CD4-positive, alpha-beta T cell treated with Interleukin-1 beta for 1 hour (primary cell): ENCODE results near the gene IFIT1B.
"Not testable (repeated sequence)": the region's sequence is repeated elsewhere in the genome, so short reads cannot be mapped to it uniquely, and the experiment has no call there.

ENCODE experiments used
- DNase-seq, 2 donors: peaks; one replicate each; pipeline ENCODE4 v3.0.0-alpha.2; 2020 to 2022

Gene IFIT1B, protein sequence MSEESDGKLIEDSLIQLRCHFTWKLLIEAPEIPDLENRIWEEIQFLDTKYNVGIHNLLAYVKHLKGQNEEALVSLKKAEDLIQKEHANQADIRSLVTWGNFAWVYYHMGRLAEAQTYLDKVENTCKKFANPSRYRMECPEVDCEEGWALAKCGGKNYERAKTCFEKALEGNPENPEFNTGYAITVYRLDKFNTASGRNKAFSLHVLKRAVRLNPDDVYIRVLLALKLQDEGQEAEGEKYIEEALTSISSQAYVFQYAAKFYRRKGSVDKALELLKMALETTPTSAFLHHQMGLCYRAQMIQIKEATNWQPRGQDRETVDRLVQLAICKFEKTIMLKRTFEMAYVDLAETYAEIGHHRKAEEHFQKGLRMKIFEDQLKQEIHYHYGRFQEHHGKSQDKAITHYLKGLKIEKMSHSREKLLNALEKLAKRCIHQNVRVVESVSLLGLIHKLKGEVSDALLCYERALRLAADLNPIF

DNA sequence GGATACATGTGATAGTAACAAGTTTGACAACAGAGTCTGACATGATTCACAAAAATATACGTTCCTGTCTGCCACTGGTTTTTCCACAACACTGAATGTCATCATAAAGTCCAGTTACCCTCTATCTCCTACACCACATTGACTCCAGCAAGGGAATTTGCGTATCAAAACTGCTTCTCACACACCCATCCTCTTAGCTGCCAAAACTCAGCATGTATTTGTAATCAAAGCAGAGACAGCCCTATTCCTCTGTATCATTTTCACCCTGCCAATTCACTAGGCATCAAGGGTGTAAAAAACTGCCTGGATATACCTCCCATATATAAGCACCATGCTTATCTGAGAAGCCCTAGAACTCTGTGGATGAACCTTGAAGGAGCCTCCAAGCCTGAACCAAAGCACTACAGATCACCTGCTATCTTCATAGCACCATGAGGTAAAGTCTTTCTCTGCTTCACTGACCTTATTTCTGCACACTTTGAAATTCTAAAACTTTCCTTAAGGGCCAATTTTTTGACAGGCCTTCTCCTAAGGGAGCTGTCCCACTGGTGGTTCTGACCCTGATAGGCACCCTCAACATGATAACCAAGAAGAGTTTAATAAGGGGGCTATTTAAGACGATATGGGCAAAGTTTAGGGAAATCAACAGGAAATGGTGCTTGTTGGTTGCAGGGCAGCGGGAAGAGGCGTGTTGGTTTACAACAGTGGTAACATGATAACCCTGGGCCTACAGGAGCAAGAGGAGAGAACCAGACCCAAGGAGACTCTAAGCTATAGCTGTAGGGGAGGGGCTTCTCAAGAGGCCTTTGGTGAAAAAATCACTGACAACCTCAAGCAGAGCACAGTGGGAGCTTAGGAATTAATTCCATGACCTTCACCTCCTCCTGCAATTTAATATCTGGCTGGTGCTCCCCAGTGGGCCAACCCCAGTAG, at the start of gene IFIT1B:
TSS of gene IFIT1B (plus strand) at position 352 of the 933 bp plus-strand sequence. CDS start at position 432, 80 bp downstream.
- DNase-seq = no peak

DNA sequence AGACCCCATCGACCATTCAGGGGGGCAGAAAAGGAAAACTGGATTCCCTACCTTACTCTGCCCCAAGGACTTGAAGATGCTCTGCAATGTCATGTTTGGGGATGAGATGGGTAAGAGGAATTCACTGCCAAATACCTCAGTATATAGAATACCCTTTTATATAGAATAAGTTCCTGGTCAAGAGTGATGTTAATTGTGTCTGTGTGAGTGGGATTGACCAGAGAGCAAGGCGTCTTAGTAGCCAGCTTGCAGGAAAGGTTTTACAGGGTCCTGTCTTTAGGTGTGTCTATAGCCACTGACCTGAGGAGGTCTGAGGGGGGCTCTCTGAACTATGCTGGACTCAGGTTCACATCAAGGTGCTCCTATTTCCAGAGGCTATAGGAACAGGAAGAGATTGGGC, 48.7 kb upstream of the IFIT1B start:
- no peak for DNase-seq

DNA sequence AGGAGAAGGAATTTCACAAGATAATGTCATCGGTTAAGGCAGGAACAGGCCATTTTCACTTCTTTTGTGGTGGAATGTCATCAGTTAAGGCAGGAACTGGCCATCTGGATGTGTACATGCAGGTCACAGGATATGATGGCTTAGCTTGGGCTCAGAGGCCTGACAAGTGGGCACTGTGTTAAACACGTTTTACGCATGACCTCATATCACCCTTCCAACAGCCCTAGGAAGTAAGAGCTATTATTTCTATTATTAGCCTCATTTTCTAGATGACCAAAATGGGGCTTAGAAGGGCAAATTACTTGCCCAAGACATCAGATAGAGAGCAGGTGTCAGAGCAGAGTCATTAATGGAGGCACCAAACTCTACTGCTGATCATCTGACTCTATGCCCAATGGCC, 47.8 kb upstream of the IFIT1B start:
- not testable (repeated sequence) for DNase-seq

DNA sequence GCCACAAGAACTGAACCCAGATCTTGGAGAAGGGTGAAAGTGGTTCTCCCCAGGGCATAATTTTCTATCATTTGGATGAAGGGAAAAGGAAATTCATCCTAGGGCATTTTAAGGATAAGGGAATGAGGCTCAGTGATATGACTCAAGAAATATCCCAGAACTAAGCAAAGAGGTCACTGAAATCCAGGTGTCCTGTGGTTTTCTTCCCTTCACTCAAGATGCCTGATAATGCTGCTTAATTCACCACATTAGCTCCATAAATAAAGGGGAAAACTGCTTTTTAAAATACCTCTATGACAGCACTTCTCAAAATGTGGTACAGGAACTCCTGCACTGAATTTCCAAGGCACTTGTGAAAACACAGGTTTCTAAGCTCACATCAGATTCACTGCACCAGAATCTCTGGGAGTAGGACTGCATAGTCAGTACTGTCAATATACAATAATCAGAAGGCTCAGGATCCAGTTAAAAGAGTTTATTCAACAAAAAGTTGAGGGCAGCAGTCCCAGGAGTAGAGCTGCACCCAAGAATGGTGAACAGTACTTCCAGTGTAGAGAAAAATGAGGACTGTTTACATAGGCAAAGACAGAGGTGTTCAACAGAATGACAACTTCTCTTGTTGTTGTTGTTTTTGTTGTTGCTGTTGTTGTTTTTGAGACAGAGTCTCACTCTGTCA, 47.2 kb upstream of the IFIT1B start:
- DNase-seq = no peak

DNA sequence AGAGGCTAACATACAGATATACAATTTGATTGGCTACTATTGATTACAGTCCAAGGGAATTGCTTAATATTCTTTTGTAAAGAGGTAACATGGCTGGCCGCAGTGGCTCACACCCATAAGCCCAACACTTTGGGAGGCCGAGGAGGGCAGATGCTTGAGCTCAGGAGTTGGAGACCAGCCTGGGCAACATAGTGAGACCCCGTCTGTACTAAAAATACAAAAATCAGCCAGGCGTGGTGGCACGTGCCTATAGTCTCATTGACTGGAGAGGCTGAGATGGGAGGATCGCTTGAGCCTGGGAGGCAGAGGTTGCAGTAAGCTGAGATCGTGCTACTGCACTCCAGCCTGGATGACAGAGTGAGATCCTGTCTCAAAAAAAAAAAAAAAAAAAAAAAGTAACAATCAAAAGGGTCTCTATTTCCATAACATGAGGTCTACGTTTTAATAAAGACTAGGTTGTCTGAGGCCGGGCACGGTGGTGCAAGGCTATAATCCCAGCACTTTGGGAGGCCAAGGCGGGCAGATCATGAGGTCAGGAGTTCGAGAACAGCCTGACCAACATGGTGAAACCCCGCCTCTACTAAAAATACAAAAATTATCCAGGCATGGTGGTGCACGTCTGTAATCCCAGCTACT, 46.3 kb upstream of the IFIT1B start:
- not testable (repeated sequence) for DNase-seq

DNA sequence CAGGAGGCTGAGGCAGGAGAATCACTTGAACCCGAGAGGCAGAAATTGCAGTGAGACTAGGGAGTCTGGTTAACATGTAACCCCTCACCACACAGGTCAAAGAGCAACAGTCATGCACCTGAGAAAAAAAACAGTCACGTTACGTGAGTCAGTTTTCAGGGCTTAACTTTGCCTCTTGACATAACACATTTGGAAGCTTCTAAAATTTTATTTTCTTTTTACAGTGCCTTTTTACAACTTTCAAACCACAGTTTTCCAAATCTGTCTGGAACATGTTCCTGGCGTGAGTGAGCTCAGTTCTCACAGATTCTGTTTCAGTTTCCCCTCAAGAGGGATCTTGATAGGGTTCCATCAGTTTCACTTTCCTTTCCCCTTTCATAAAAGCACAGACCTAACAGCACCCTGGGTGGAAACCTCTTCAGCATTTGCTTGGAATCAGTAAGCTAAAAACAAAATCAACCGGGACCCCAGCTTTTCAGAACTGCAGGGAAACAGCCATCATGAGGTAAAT, 45.7 kb upstream of the IFIT1B start:
- peak; percentile 10 to 61 for DNase-seq

DNA sequence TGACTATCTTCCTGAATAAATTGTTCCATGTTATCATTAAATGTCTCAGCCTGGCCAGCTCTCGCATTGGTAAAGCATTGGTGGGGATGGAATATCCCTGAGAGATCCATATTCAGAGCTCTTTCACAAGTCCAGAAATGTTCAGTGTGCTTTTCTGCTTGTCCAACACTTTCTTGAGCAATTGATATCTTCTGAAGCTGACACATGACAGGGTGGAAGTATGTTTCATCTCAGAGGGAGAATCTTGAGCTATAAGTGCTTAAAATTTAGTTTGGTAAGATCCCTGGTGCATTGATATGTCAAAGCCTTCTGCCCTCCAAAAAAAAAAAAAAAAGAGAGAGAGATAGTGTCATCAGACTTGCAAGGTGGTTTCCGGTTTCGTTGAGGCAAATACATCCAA, 42.6 kb upstream of the IFIT1B start:
- DNase-seq = no peak

DNA sequence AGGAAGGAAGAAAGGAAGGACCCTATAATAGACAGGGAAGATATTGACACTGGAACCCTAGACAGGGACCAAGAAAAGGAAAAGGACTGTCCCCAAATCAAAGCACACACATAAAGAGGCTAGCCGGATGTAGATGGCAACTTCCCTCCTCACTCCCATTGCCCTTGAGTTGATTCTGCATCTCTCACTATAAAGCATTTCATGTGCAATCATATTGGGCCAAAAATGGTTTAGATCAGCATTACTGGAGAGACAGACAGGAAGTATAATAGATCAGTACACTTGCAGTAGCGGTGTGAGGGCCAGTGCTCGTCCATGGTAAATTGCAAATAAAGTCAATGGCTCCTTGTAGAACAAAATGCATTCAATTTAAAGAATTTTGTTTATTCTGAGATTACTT, 41.6 kb upstream of the IFIT1B start:
- DNase-seq = no peak

DNA sequence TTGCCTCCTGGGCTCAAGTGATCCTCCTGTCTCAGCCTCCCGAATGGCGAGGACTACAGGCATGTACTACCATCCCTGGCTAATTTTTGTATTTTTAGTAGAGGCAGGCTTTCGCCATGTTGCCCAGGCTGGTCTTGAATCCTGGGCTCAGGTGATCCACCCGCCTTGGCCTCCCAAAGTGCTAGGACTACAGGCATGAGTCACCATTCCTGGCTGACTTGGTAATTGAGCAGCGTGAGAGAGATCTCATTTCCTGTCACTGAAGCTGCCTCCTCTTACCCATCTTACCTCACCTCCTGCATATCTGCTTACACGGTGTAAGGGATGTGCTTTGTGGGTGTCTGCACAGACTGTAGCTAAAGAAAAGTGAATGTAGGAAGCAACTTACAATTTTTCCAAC, 40.4 kb upstream of the IFIT1B start:
- peak in 1 of 2 donors; percentile 30 for DNase-seq

DNA sequence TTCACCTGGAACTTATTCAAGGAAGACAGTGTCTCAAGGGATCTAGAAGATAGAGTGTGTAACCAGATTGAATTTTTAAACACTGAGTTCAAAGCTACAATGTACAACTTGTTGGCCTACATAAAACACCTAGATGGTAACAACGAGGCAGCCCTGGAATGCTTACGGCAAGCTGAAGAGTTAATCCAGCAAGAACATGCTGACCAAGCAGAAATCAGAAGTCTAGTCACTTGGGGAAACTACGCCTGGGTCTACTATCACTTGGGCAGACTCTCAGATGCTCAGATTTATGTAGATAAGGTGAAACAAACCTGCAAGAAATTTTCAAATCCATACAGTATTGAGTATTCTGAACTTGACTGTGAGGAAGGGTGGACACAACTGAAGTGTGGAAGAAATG, 39.1 kb upstream of the IFIT1B start:
- DNase-seq = no peak

DNA sequence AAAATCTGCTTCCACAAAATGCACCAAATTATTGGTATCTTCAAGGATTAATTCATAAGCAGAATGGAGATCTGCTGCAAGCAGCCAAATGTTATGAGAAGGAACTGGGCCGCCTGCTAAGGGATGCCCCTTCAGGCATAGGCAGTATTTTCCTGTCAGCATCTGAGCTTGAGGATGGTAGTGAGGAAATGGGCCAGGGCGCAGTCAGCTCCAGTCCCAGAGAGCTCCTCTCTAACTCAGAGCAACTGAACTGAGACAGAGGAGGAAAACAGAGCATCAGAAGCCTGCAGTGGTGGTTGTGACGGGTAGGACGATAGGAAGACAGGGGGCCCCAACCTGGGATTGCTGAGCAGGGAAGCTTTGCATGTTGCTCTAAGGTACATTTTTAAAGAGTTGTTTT, 38.0 kb upstream of the IFIT1B start:
- no peak for DNase-seq

DNA sequence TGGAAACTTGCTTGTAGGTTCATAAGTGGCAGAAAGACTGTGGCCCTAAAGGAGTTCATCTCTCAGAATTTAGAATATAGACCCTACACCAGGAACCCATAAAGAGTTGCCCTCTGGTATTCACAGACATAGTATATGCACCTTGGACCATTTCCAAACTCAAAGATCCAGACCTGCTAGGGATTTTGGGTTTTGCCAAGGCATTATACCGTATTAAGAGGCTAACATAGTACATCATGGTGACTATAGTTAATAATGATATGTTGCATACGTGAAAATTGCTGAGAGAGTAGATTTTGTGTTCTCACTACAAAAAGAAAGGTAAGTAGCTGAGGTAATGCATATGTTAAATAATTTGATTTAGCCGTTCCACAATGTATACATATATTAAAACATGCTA, 36.2 kb upstream of the IFIT1B start:
- DNase-seq = no peak

DNA sequence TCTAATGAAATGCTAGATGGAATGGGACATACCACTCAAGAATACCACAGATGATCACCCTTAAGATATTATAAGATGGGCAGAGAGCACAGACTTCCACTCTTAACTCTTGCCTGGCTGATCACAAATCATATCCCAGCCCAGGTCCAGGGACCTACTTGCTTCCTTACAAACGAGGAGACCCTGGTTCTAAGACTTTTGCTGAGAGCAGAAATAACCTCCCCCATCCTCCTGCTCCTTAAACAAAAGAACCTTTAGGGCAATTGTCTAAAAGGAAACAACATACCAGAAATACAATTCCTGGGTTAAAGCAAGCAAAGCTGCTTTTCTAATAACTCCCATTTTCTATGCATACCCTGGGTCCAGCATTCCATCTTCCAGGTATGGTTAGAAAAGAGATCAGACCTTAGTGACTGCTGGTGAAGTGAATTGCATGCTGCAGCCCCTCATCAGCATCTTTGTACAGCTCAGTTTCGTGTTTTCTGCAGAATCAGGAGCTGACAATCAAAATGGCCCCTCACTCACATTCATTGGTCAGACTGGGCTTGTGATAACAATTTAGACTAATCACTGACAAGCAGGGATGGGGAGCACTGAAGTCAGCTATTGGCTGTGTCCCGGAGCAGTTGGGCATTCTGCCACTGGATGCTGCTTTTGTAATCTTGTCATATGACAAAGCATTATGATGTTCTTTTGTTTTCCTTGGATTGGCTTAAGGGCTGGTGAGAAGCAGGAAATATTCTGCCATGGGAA, 35.5 kb upstream of the IFIT1B start:
- no peak for DNase-seq

DNA sequence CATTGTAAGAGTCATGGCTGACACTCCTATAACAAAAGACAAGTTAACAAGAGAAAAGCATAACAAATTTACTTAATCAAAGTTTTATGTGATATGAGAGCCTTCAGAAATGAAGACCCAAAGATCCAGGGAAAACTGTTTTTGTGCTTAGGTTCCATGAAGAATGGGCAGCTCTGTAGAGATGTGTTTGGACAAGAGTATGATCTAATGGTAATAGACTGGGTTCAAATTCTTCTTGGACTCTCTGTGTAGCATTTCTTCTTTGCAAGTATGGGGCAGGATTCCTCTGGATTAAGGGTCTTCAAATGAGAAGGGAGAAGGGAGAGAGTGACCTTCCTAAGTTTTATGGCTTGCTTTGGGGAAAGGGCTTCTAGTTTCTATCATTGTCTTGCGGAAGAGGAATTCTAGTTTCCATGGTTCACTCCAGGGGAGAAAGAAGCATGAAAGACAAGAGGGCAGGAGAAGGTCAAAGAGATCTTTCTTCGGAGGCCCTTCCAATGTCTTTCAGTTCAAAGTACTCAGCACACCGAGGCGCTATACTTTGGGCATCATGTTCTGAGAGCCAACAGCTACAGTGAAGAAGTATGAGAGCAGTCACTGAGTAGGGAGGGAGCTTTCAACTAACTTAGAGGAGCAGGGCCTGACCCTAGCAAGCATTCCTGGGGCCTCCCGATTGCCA, 34.6 kb upstream of the IFIT1B start:
- no peak for DNase-seq

DNA sequence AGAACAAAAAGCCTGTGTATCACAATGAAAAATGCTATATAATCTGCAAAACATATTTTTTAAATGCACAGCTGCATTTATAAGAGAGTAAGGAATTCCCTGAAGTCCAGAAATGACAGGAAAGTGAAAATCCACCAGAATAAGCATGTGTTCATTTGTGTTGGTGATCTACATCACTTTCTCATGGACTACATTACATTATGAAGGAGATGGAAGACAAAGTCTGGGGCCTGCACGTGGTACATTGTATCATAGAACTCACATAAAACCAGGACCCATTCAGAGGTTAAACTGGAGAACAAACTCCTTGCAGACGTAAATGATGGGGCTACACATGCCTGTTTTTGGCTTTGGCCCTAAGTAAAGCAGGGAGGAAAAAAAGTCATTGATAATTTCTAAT, 33.7 kb upstream of the IFIT1B start:
- no peak for DNase-seq

DNA sequence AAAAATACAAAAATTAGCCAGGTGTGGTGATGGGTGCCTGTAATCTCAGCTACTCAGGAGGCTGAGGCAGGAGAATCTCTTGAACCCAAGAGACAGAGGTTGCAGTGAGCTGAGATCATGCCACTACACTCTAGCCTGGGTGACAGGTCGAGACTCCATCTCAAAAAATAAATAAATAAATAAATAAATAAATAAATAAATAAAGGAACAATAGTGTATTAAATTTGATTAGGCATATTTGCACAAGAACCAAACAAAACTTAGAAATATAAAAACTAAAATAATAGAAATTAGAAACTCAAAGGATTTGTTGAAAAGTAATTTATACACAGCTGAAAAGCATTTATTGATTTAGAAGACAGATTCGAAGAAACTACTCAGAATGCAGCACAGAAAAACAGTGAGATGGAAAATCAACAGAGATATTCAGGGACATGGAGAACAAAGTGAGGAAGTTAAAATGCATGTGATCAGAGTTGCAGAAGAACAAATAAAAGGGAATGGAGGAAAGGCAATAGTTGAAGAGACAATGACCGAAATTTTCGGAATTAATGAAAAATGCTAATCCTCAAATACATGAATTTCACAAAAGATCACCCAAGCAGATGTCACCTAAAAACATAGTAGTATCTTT, 32.4 kb upstream of the IFIT1B start:
- no peak for DNase-seq

DNA sequence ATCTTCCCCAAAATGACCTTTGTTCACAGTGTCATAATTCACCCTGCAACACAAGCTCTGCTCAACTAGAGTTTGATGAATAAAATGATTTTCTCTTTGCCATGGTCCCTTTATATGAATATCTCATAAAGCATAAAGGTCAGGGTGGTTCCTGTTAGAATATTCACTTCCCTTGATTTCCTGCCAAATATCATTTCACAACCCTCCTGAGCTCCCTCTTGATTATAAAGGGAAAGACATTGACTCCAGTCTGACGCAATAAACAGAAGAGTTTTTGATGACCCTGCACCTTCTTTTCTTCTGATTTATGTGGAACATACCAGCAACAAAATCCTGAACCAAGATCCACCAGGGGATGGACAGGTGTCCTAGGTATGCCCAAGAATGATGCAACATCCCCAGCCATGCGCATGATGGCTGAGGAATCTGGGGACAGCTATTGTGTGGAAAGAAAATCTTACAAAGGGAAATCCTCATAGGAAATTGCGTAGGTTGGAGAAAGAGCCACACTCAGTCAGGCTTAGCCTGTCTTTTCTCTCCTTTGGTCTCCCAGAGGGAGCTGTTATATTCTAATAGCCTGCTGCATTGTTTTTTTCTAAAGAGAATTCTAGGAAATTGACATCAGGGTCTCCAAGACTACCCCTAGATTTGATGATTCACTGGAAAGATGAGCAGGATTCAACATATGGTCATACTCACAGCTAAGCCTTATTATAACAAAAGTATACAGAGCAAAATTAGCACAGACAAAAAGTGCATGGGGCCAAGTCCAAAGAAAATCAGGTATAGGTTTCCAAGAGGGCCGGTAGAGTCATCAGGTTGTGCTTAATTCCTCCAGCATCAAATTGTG, 31.2 kb upstream of the IFIT1B start:
- no peak for DNase-seq

DNA sequence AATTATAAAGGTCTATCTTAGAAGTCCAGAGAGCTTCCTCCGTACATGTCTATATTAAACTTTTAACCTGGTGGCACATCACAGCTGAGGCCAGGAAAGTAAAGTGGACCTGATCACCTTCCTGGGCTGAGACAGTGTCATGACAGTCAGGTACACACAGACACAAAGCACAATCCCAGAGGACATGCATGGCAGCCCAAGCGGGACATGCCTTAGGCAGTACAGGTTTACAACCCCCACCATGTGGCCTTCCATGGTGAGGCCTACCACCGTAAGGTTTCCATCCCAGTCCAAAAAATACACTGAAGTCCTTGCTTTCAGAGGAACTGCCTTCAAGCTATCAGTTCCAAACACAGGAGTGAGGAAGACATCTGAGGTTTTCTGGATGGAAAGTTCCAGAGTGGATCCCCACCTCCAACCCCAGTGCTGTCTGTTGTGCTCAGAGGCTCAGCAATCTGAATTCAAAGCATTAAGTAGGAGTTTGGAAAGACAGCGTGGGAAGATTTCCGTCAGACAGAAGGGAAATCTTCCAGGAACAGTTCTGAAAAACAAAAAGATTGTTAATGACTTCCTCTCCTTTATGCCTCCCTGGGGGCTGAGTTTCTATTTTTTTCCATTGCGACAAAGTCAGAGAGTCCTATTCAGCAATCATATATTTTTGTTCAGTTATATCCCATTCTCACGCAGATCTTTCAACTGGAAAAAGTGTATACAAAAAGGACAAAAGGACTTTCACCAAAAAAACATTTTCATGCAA, 30.0 kb upstream of the IFIT1B start:
- no peak for DNase-seq

DNA sequence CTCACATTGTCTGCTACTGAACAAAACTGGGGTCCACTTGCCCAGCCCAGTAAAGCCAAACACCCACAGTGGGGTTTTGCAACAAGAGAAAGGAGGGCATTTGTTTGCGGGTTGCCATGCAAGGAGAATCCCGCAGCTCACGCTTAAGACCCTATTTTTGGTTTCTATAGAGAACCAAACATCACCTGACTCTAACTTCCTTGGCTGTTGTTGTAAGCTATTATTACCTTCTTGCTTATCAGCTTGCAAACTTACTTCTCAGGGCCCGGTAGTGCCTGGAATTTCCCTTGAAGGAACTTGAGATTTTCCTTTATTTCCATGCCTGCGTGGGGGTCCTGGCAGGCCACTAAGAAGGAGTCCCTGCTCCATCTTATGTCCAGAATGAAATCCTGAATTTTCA, 29.4 kb upstream of the IFIT1B start:
- no peak for DNase-seq
